Measurements from ENCODE around the gene AP3S2. TPM values are rescaled to one million over a fixed set of nuclear protein-coding genes. Genes with fewer than 3 reads are reported as not detected.
A peak's percentile ranks its signal among the peaks of the same experiment; 100 is the strongest.

The AP3S2 gene
- total and polyA plus RNA-seq, 4 donors: 8.4 to 73.5 (median 25.9) TPM

- TF ChIP-seq REST (IDR thresholded peaks at IDR 0.05) (no peak), RAD21 (IDR thresholded peaks at IDR 0.05) (peak in 1 of 2 donors; percentile 15), FOXA2 (IDR thresholded peaks at IDR 0.05) (peak; percentile 81), YY1 (IDR thresholded peaks at IDR 0.05) (peak; percentile 45)
Measured at GRCh38 chr15:89858661-89859458, 34.9 kb downstream of the AP3S2 start (continued).

GRCh38 chr15:89857673-89858072, 36.1 kb downstream of the AP3S2 start:
- Histone ChIP-seq H3K9me3 (ENCODE audit: control insufficient read depth in 4 of 4, low read length in 3 of 4) (no peaks in the 10 kb centered on the region), H3K4me1 (ENCODE audit: control insufficient read depth in 4 of 4, insufficient read depth in 4 of 4, low read length in 3 of 4) (peaks cover 5 to 31% (median 21%) of the 10 kb centered on the region in 4 donors), H3K9ac (ENCODE audit: low read depth in 1 of 2, low read length in 2 of 2) (no peak overlapping the region), H3K27ac (ENCODE audit: low read depth in 1 of 2, low read length in 2 of 2) (peak overlapping the region; percentile 43 to 71), H3K4me3 (ENCODE audit: low read depth in 1 of 3, low read length in 3 of 3) (no peak overlapping the region), H3K27me3 (ENCODE audit: control insufficient read depth in 4 of 4, insufficient read depth in 4 of 4, low read length in 3 of 4) (no peaks in the 10 kb centered on the region), H3K36me3 (ENCODE audit: control insufficient read depth in 4 of 4, insufficient read depth in 3 of 4, low read depth in 1 of 4, low read length in 3 of 4) (peaks cover 0 to 10% (median 5%) of the 10 kb centered on the region in 4 donors)
- DNase-seq (ENCODE audit: low spot score): no peak
- 39% methylated on average over 3 of the region's 3 CpGs for WGBS
- TF ChIP-seq FOXA1 (IDR thresholded peaks at IDR 0.05) (peak; percentile 38), ZBTB33 (IDR thresholded peaks at IDR 0.05) (peak; percentile 54), REST (IDR thresholded peaks at IDR 0.05) (peak; percentile 58), SP1 (IDR thresholded peaks at IDR 0.05) (peak; percentile 78), JUND (IDR thresholded peaks at IDR 0.05) (peak in 1 of 2 donors; percentile 68), RXRA (IDR thresholded peaks at IDR 0.05) (peak; percentile 25 to 84), MAX (IDR thresholded peaks at IDR 0.05) (peak; percentile 72), TAF1 (conservative IDR thresholded peaks at IDR 0.05) (no peak), HNF4A (conservative IDR thresholded peaks at IDR 0.05) (peak; percentile 60 to 79), NR2F2 (IDR thresholded peaks at IDR 0.05) (no peak), EGR1 (IDR thresholded peaks at IDR 0.05; ENCODE audit: low read depth in 2 of 2) (no peak), HNF4G (IDR thresholded peaks at IDR 0.05) (no peak), CTCF (IDR thresholded peaks at IDR 0.05; ENCODE audit: low read depth, low read length, missing input control) (no peak), YY1 (IDR thresholded peaks at IDR 0.05) (peak; percentile 52), GABPA (IDR thresholded peaks at IDR 0.05 in 1 of 2, conservative IDR thresholded peaks at IDR 0.05 in 1 of 2) (no peak), RAD21 (IDR thresholded peaks at IDR 0.05) (peak; percentile 33 to 47)
